ENCODE results near the gene SRPK1.
"Not testable (repeated sequence)": the region's sequence is repeated elsewhere in the genome, so short reads cannot be mapped to it uniquely, and the experiment has no call there.

The SRPK1 gene

DNA sequence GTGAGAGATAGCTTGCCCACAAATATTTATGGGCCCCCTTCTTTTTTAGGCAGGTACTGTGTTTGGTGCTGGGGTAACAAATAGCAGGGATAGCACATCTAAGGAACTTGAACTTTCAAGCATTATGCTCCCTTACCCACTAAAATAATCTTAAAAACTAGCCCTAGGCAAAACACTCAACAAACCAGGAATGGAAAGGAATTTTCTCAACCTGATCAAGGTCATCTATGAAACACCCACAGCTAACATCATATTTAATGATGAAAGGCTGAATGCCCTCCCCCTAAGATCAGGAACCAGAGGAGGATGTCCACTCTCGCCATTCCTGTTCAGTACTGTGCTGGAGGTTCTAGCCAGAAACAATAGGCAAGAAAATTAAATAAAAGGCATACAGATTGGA lies 8.7 kb upstream of the SRPK1 start:
- no peak for DNase-seq

DNA sequence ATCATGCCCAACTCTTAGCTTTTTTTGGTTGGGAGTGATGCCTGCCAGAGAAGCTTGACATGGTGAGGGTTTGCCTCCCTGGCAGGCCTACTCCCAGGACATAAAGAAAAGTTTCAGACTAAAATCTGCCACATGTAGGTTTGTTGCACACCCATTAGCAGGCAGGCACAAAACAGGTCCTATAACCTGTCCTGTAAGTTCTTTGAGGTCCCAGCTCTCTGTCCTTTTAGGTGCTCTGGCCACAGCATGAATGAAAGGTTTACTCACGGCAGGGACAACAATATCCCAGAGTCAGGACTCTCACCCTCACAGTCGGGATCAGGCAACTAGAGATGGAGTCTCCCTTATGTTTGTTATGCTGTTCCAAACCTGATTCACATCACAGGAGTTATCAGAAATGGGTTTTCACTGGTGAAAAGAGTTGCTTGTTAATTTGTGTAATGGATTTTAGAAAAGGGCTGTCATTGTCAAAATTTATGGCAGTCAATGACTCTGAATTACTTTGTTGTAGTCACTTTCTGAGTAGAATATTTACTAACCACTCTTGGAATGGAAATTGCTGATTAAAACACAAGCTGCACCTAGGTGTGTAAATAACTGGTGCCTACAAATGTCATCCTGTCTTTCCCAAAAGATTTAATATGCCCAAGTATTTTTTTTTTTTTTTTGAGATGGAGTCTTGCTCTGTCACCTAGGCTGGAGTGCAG lies 5.8 kb upstream of the SRPK1 start:
- DNase-seq, result no peak

DNA sequence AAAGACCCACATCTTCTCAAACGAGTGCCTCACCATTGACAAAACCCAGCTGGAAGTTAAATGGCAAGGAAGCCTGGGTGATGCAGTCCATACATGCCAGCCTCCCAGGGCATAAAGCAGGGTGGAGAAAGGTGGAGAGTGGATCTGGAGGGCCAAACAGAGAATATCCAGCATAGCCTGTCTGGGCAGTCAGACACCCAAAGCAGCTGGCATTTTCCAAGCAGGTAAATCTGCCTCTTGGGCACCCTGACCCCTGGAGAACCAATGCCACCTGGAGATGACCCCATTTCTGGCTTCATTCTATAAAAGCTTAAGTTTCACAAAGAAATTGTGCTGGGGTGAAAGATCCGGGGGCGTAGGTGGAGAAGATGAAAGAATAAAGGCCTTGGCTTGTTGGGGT lies 5.1 kb upstream of the SRPK1 start:
- no peak for DNase-seq

DNA sequence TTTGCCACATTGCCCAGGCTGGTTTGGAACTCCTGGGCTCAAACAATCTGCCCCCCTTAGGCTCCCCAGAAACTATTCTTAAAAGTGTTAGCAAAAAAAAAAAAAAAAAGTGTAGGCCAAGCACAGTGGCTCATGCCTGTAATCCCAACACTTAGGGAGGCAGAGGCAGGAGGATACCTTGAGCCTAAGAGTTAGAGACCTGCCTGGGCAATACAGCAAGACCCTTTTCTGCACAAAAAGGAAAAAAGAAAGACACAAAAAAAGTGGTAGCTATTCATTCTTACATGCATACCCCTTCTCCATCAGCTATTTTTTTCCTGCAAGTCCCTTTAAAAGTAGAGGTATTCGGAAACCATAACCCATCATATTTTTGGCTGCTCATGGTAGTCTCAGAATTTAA lies 3.2 kb upstream of the SRPK1 start:
- no peak for DNase-seq

DNA sequence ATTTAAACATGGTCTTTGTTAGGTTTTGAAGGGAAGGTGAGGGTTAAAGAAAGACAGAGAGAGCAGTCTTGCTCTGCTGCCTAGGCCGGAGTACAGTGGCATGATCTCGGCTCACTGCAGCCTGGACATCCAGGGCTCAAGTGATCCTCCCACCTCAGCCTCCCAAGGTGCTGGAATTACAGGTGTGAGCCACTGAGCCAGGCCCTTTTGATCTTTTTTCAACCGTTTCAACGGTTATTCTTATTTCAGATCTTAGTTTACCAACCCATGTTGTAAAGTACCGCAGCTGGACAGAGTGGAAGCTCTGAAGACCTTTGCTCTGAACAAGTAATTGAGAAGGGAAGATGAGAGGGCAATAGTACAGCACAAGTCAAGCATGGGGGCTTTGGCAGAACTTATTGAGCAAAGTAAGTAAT lies 1.2 kb upstream of the SRPK1 start:
- DNase-seq, result no peak

DNA sequence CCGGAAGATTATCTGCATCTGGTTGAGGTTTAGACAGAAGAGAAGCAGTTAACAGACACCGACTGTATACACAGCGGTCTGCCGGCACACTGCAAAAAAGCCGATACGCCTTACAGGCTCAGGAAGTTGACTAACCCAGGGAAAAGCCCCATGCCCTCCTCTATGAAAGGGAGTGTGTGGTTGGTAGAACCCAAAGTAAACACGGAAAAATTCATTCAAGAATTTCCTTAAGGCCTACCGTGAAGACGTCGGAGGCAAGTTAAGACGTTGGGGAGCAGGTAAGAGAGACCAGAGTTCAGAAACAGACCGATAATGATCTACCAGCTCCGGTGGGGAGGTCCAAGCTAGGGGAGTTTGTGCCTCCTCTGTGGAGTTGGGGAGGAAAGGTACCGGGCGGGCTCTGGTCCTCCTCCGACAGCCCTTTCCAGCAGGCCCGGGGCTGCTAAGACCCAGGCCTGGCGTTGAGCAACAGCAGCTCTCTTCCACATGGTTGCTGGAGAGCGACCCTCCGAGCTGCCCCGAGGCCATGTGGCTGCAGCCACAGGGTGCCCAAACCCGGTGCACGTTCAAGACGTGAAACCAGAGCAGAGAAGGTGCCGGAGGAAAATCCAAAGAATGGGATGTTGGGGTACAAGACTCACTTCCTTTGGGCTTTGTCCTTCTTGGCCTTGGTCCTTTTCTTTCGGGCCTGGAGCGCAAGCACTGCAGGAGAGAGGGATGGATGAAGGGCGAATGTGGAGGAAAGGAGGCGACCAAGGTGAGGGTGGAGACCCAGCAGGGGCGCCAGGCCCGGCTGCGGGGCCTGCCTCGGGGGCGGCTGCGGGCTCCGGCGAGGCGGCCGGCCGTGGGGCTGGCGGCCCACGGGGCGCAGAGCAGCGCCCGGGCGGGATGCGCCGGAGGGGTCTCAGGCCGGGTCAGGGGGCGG lies 809 bp downstream of the SRPK1 start:
- peak; percentile 47 for DNase-seq

DNA sequence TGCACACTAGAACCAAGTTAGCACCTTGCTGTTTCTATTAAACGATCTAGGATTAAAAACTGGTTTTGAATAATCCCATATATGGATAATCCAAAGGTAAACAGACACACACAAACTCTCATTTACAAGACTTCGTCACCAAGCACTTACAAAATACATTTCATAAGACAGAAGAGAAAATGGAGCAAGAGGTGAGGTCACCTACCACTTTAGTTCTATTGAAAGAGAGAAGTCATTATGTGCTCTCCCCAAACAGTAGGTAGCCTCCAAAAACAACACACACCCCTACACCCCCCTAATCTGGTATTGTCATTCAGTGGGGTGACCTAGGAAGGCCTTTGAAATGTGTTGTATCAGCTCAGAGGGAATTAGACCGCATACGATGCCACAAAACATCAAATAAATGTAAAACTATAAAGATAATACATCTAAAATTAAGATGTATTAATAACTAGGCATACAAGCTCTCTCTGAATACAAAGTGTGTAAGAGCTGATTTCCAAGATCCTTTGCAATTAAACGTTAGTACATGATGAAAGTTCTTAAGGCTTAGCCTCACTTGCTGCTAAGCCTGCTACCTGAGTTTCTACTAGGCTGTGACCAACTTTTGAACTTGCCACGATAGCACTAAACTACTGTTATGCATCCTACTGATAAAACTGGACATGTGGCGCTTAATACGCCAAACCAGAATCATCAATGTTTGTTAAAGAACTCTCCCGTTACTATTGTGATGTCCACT lies 1.6 kb downstream of the SRPK1 start:
- DNase-seq, result no peak

DNA sequence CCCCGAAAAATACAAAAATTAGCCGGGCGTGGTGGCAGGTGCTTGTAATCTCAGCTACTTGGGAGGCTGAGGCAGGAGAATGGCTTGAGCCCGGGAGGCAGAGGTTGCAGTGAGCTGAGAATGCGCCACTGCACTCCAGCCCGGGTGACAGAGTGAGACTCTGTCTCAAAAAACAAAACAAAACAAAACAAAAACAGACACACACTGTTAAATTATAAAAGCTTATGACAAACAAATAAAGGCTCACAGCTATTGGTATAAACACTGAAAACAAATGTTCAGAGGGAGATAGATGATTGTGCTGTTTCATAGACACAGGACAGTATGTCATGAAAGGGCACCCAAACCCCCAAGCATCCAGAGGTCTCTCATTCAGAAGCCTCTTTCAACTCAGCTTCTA lies 4.0 kb downstream of the SRPK1 start:
- DNase-seq, result not testable (repeated sequence)

DNA sequence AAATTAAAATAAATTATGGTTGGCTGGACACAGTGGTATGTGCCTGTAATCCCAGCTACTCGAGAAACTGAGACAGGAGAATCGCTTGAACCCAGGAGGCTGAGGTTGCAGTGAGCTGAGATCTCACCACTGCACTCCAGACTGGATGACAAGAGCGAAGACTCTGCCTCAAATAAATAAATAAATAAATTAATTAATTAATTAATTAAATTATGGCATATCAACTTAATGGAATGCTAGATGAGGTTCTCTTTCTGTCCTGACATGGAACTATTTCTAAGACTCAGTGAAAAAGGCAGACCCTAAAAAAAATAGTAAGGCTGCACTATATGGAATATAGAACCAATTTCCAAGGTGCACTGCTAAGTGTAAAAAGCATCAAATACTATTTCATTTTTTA lies 4.8 kb downstream of the SRPK1 start:
- DNase-seq, result no peak

DNA sequence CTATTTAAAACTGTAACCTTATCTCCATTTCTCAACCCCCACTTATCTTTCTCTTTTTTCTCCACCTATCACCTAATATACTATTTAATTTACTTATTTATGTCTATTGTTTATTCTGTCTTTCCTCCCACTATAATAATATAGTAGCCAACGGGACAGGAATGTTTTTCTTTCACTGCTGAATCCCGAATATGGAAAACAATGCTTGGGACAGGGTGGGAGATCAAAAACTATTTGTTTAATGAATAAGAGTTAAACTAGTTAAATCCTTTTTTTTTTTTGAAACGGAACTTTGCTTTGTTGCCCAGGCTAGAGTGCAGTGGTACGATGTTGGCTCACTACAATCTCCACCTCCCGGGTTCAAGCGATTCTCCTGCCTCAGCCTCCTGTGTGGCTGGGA lies 6.4 kb downstream of the SRPK1 start:
- DNase-seq, result no peak

DNA sequence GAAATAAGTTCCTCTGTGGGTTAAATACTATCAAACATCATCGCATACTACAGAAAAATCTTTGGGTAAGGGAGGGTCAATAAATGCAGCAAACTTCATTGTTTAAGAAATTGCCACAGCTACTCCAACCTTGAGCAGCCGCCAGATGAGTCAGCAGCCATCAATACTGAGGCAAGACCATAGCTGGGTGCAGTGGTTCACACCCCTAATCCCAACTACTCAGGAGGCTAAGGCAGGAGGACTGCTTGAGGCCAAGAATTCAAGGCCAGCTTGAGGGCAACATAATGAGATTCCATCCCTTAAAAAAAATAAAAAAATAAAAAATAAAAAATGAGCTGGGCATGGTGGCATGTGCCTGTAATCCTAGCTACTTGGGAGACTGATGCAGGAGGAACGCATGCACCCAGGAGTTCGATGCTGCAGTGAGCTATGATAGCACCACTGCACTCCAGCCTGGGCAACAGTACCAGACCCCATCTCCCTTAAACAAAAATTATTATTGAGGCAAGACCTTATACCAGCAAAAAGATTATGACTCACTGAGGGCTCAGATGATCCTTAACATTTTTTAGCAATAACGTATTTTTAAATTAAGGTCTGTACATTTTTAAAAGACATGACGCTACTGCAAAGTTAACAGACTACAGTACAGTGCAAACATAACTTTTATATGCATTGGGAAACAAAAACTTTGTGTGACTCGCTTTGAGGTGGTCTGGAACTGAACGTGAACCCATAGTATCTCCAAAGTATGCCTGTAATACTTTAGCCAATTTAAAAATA lies 8.8 kb downstream of the SRPK1 start:
- DNase-seq, result no peak

DNA sequence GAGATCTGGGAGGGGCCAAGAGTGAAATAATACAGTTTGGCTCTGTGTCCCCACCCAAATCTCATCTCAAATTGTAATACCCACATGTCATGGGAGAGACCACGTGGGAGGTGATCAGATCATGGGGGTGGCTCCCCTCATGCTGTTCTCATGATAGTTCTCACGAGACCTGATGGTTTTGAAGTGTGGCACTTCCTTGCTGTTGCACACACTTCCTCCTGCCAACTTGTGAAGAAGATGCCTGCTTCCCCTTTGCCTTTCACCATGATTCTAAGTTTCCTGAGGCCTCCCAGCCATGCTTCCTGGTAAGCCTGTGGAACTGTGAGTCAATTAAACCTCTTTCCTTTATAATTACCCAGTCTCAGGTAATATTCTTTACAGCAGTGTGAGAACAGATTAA lies 11.3 kb downstream of the SRPK1 start:
- not testable (repeated sequence) for DNase-seq

DNA sequence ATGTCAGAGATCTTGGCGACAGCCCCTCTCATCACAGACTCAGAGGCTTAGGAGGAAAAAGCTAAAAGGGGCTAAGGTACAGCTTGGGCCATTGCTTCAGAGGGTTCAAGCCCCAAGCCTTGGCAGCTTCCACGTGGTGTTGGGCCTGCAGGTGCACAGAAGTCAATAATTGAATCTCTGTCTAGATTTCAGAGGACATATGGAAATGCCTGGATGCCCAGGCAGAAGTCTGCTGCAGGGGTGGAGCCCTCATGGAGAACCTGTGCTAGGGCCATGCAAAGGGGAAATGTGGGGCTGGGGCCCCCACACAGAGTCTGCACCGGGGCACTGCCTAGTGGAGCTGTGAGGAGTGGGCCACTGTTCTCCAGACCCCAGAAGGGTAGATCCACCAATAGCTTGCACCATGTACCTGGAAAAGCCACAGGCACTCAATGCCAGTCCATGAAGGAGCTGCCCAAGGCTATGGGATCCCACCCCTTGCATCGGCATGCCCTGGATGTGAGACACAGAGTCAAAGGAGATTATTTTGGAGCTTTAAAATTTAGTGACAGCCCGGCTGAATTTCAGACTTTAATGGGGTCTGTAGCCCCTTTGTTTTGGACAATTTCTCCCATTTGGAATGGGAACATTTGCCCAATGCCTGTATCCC lies 12.0 kb downstream of the SRPK1 start:
- not testable (repeated sequence) for DNase-seq

DNA sequence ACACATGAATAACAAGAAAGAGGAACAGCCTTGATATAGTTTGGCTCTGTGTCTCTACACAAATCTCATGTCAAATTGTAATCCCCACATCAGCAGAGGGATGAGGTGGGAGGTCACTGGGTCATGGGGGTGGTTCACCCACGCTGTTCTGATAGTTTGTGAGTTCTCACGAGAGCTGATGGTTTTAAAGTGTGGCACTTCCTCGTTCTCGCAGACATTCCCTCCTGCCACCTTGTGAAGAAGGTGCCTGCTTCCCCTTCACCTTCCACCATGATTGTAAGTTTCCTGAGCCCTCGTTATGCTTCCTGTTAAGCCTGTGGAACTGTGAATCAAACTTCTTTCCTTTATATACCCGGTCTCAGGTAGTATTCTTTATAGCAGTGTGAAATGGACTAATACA lies 13.1 kb downstream of the SRPK1 start:
- no peak for DNase-seq

DNA sequence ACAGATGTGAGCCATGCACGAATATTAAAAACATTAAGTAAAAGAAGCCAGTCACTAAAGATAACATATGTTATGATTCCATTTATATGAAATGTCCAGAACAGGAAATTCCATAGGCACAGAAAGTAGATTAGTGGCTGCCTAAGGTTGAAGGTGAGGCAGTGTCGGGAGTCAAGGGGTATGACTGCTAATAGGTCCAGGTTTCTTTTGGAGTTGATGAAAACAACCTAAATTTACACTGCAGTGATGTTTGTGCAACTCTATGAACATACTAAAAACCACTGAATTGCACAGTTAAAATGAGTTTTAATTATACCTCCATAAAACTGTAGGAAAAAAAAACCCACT lies 14.4 kb downstream of the SRPK1 start:
- no peak for DNase-seq

DNA sequence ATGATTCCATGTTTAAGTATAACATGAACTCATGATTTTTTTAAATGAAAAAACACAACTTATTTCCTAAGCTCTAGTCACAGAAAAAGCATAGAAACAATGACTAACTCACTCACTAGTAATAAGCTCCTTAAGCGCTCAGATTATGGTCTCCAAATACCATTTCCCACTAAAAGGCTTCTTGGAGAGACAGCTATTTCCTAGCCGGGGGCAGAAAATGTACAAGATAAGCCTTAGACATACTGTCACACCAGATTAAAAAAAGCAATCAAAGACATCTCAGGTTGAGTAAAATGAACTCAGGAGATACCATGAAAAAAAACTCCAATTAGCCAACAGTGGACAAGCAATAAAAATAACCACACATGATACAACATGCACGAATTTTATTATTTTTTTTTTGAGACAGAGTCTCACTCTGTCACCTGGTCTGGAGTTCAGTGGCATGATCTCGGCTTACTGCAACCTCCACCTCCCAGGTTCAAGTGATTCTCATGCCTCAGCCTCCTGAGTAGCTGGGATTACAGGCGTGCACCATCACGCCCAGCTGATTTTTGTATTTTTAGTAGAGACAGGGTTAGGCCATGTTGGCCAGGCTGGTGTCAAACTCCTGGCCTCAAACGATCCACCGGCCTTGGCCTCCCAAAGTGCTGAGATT lies 14.9 kb downstream of the SRPK1 start:
- no peak for DNase-seq

DNA sequence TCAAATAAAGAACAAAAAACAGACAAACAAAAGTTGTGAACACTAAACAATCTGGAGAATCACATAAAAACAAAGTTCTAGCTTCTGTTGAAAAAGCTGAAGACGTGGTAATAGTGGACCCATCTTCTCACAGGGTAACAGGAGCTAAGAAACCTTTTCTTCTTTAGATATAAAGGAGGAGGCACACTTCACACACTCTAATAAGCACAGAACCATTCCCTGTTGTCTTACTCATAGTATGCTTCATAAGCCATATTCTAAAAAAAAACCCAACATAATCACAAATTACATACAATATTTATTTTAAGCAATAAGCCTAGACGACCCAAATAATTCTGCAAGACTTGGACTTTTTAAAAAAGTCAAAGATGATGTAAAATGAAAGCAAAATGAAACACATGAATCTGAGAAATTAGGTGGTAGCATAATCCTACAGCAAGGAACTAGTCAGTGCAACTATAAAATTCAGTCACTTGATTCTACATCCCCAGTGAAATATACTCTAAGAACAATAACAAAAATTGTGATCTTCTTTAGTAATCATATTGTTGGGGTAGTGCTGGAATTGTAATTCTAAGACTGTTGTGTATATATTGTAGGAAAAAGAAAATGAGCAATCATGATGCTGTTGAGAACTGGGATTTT lies 15.6 kb downstream of the SRPK1 start:
- no peak for DNase-seq

DNA sequence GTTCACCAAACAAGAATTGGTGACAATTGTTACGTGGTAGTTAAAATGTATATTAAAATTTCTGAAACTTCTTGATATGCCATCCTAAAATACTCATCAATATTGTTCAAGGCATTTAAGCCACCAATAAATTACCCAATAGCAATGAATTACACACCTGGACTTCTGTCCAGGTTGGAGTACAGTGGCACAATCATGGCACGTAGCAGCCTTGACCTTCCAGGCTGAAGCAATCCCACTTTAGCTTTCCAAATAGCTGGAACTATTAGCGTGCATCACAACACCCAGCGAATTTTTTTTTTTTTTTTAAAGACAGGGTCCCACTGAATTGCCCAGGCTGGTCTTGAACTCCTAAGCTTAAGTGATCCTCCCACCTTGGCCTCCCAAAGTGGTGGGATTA lies 17.2 kb downstream of the SRPK1 start:
- DNase-seq, result no peak

DNA sequence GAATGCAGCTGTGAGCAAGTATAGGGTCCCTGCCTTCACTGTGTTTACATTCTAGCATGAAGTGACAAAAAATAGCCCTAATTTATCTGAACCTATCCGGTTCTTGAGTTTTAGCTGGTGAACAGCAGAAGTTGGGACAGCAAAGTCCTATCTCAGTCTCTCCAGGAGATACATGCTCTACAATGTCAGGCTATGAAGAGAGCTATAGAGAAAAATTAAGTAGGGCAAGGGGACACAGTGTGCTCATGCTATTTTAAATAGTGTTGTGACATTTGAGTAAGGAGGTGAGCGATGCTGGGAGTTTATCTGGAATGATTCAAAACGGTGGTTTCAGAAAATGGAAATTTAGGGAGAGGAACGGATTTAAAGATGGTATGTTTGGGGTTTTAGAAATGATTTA lies 20.4 kb downstream of the SRPK1 start:
- DNase-seq, result no peak

DNA sequence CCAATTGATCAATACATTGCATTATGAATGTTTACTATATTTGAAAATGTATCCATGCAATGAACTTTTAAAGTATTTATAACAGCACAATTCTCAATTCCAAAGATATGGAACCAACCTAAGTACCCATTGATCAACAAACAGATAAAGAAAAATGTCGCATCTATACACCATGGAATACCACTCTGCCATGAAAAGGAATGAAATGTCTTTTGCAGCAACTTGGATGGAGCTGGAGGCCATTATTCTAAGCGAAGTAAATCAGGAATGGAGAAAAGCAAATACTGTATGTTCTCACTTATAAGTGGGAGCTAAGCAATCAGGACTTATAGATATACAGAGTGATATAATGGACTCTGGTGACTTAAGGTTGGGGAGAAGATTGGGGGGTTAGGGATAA lies 22.9 kb downstream of the SRPK1 start:
- no peak for DNase-seq

DNA sequence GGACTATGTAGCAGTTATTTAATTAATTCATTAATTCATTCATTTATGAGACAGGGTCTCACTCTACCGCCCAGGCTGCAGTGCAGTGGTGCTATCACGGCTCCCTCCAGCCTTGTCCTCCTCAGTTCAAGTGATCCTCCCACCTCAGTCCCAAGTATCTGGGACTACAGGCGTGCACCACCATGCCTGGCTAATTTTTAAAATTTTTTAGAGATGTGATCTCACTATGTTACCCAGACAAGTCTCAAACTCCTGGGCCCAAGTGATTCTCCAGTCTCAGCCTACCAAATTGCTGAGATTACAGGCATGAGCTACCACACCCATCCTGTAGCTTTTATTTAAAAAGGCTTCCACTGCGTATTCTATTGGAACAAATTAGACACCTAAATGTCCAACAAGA lies 23.4 kb downstream of the SRPK1 start:
- DNase-seq, result no peak

Measured in stimulated activated CD4-positive, alpha-beta T cell treated with anti-CD3 and anti-CD28 coated beads, Interleukin-12 subunit alpha, Interleukin-12 subunit beta, amount 100 ng/mL, for 4 hours (primary cell).